Liver (tissue), 9 donors: ENCODE results near the gene SEC14L6. TPM values are rescaled to one million over a fixed set of nuclear protein-coding genes. Genes with fewer than 3 reads are reported as not detected.

ENCODE experiments used
- DNase-seq: peaks from one replicate; pipeline ENCODE4 v3.0.0-alpha.2; 2017; ENCODE audit warnings: low spot score
- H3K27ac ChIP-seq, 2 donors: one replicate each; pipeline ENCODE4 v1.7.0; 2013; ENCODE audit warnings: inconsistent platforms in 2 of 2, low read length in 2 of 2, control low read depth in 1 of 2, low read depth in 1 of 2, mild to moderate bottlenecking in 1 of 2
- H3K27me3 ChIP-seq, 4 donors: one replicate each; pipeline versions ENCODE4 v1.6.1 to v1.7.0; 2013; ENCODE audit warnings: low read length in 3 of 4, inconsistent platforms in 1 of 4, mild to moderate bottlenecking in 1 of 4, moderate library complexity in 1 of 4; ENCODE audit not compliant: control insufficient read depth in 4 of 4, insufficient read depth in 4 of 4
- H3K36me3 ChIP-seq, 4 donors: one replicate each; pipeline versions ENCODE4 v1.6.1 to v1.7.0; 2013; ENCODE audit warnings: low read length in 3 of 4, mild to moderate bottlenecking in 3 of 4, low read depth in 1 of 4, moderate library complexity in 1 of 4; ENCODE audit not compliant: control insufficient read depth in 4 of 4, insufficient read depth in 3 of 4
- H3K4me1 ChIP-seq, 4 donors: one replicate each; pipeline versions ENCODE4 v1.6.1 to v1.7.0; 2013; ENCODE audit warnings: low read length in 3 of 4, mild to moderate bottlenecking in 3 of 4, moderate library complexity in 1 of 4; ENCODE audit not compliant: control insufficient read depth in 4 of 4, insufficient read depth in 4 of 4
- H3K4me3 ChIP-seq, 3 donors: one replicate each; pipeline versions ENCODE4 v1.6.1 to v1.7.0; 2013; ENCODE audit warnings: low read length in 3 of 3, control low read depth in 1 of 3, low read depth in 1 of 3, mild to moderate bottlenecking in 1 of 3
- H3K9ac ChIP-seq, 2 donors: one replicate each; pipeline ENCODE4 v1.7.0; 2013; ENCODE audit warnings: low read length in 2 of 2, mild to moderate bottlenecking in 2 of 2, moderate library complexity in 2 of 2, control low read depth in 1 of 2, low read depth in 1 of 2
- H3K9me3 ChIP-seq, 4 donors: one replicate each; pipeline versions ENCODE4 v1.6.1 to v1.7.0; 2013; ENCODE audit warnings: low read length in 3 of 4; ENCODE audit not compliant: control insufficient read depth in 4 of 4
- EGR1 ChIP-seq, 2 donors: IDR thresholded peaks; 2 replicates each; pipeline ENCODE4 v1.6.1; 2016 to 2018; ENCODE audit warnings: antibody characterized with exemption in 2 of 2, low read depth in 2 of 2
- FOXA1 ChIP-seq: IDR thresholded peaks from 2 replicates; pipeline ENCODE4 v1.6.1; 2016; ENCODE audit warnings: antibody characterized with exemption
- FOXA2 ChIP-seq: IDR thresholded peaks from 2 replicates; pipeline ENCODE4 v1.6.1; 2016; ENCODE audit warnings: antibody characterized with exemption
- GABPA ChIP-seq, 2 donors: IDR thresholded peaks in 1 of 2; conservative IDR thresholded peaks in 1 of 2; 2 replicates each; pipeline ENCODE4 v1.6.1; 2016; ENCODE audit warnings: antibody characterized with exemption in 2 of 2, mild to moderate bottlenecking in 1 of 2, moderate library complexity in 1 of 2
- HNF4A ChIP-seq, 2 donors: conservative IDR thresholded peaks; 2 replicates each; pipeline ENCODE4 v1.6.1; 2016; ENCODE audit warnings: antibody characterized with exemption in 2 of 2, mild to moderate bottlenecking in 2 of 2
- HNF4G ChIP-seq: IDR thresholded peaks from 2 replicates; pipeline ENCODE4 v1.6.1; 2016; ENCODE audit warnings: antibody characterized with exemption
- JUND ChIP-seq, 2 donors: IDR thresholded peaks; 2 replicates each; pipeline ENCODE4 v1.6.1; 2016; ENCODE audit warnings: antibody characterized with exemption in 2 of 2
- NR2F2 ChIP-seq: IDR thresholded peaks from 2 replicates; pipeline ENCODE4 v1.6.1; 2016; ENCODE audit warnings: antibody characterized with exemption
- RAD21 ChIP-seq, 2 donors: IDR thresholded peaks; 2 replicates each; pipeline ENCODE4 v1.6.1; 2016; ENCODE audit warnings: antibody characterized with exemption in 2 of 2, mild to moderate bottlenecking in 2 of 2
- RXRA ChIP-seq, 2 donors: IDR thresholded peaks; 2 replicates each; pipeline ENCODE4 v1.6.1; 2017 to 2018; ENCODE audit warnings: antibody characterized with exemption in 2 of 2, mild to moderate bottlenecking in 1 of 2
- SP1 ChIP-seq: IDR thresholded peaks from 2 replicates; pipeline ENCODE4 v1.6.1; 2018; ENCODE audit warnings: antibody characterized with exemption, mild to moderate bottlenecking
- TAF1 ChIP-seq: conservative IDR thresholded peaks from 2 replicates; pipeline ENCODE4 v1.6.1; 2016; ENCODE audit warnings: antibody characterized with exemption, mild to moderate bottlenecking
- YY1 ChIP-seq: IDR thresholded peaks from 2 replicates; pipeline ENCODE4 v1.6.1; 2016; ENCODE audit warnings: antibody characterized with exemption, mild to moderate bottlenecking
- WGBS: extraction: QIAGEN DNeasy Blood & Tissue Kit; methylation state at CpG from one replicate; pipeline ENCODE4 v1.1.7; 2013; 5-methylcytosine and 5-hydroxymethylcytosine counted together
- polyA plus RNA-seq, 2 donors: library from polyadenylated mRNA; stranded (reverse) in 1 of 2; unstranded in 1 of 2; fragments of 200-250 nt in 1 of 2; fragments of >200 nt in 1 of 2; fragmentation: Nextera tagmentation in 1 of 2; extraction: Ambion mirVana in 1 of 2; gene quantifications; one replicate each; pipeline versions ENCODE4 v1.2.1 to v1.2.3, GENCODE V29; 2013 to 2015
- total RNA-seq, 2 donors: library from RNA; depleted of rRNA; stranded (reverse); fragments of >200 nt; gene quantifications; one replicate each; pipeline ENCODE4 v1.2.3, GENCODE V29; 2014
- TF ChIP-seq, protein P1 (sequence below): IDR thresholded peaks from 2 replicates; pipeline ENCODE4 v1.6.1; 2016; ENCODE audit warnings: antibody characterized with exemption
- TF ChIP-seq, protein P2 (sequence below): IDR thresholded peaks from 2 replicates; pipeline ENCODE4 v1.6.1; 2016; ENCODE audit warnings: antibody characterized with exemption
- TF ChIP-seq, protein P3 (sequence below): IDR thresholded peaks from 2 replicates; pipeline ENCODE4 v1.6.1; 2016; ENCODE audit warnings: antibody characterized with exemption
- TF ChIP-seq, protein P4 (sequence below): IDR thresholded peaks from 2 replicates; pipeline ENCODE4 v1.6.1; 2016; ENCODE audit warnings: antibody characterized with exemption, mild to moderate bottlenecking
- donor health status: healthy.
- donor health status: healthy.
- donor health status: healthy.
- donor health status: healthy.
- donor health status: healthy.

Gene SEC14L6
- total and polyA plus RNA-seq, 4 donors, result 0.18 to 0.70 (median 0.28) TPM

DNA sequence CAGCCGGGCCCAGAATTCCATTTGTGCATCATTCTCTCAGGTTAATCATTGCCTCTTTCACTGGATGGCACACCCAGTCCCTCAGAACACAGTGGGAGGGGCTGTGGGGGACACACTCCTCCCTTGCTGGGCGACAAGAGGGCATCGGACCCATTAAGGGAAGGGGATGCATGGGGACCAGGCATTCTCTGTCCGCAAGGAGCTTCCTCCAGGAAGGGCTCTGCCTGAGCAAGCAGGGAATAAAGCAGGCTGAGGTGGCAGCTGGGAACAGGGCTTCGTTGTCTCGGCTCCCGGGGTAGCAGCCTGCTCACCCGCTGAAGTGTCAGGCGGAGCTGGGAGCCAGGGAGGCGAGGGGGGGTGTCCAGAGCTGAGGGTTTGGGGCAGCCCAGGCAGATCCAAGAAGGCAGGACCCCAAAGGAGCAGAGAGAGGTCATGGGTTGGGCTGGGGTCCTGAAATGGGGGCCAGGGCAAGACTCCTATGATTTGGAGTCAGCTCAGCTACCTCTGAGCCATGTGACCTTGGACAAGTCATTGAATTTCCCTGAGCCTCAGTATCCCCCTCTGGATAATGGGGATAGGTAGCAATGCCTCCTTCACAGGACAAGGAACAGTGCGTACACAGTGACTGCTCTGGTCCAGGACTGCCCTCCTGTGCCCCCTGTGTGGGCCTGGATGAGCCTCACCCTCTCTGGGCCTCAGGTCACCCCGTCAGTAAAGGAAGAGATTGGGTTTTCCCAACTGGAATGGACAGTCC, 26.5 kb upstream of the SEC14L6 start:
- Histone ChIP-seq H3K27me3 (no peaks in the 10 kb centered on the region), H3K27ac (no peak overlapping the region), H3K4me1 (peaks cover 23 to 31% (median 26%) of the 10 kb centered on the region in 4 donors), H3K36me3 (peaks cover 5 to 26% (median 14%) of the 10 kb centered on the region in 4 donors), H3K9me3 (no peaks in the 10 kb centered on the region), H3K9ac (no peak overlapping the region), H3K4me3 (no peak overlapping the region)
- TF ChIP-seq SP1 (no peak), JUND (IDR thresholded peaks at IDR 0.05) (no peak), GABPA (IDR thresholded peaks at IDR 0.05 in 1 of 2, conservative IDR thresholded peaks at IDR 0.05 in 1 of 2) (no peak), HNF4G (no peak), TAF1 (no peak), NR2F2 (no peak), HNF4A (conservative IDR thresholded peaks at IDR 0.05) (no peak), FOXA1 (no peak), FOXA2 (no peak), RAD21 (IDR thresholded peaks at IDR 0.05) (no peak), YY1 (no peak), RXRA (IDR thresholded peaks at IDR 0.05) (no peak), EGR1 (IDR thresholded peaks at IDR 0.05; ENCODE audit: low read depth in 2 of 2) (no peak)
- TF ChIP-seq, protein P1, sequence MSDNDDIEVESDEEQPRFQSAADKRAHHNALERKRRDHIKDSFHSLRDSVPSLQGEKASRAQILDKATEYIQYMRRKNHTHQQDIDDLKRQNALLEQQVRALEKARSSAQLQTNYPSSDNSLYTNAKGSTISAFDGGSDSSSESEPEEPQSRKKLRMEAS, result no peak
- TF ChIP-seq, protein P2, sequence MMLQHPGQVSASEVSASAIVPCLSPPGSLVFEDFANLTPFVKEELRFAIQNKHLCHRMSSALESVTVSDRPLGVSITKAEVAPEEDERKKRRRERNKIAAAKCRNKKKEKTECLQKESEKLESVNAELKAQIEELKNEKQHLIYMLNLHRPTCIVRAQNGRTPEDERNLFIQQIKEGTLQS, result no peak
- TF ChIP-seq, protein P3, sequence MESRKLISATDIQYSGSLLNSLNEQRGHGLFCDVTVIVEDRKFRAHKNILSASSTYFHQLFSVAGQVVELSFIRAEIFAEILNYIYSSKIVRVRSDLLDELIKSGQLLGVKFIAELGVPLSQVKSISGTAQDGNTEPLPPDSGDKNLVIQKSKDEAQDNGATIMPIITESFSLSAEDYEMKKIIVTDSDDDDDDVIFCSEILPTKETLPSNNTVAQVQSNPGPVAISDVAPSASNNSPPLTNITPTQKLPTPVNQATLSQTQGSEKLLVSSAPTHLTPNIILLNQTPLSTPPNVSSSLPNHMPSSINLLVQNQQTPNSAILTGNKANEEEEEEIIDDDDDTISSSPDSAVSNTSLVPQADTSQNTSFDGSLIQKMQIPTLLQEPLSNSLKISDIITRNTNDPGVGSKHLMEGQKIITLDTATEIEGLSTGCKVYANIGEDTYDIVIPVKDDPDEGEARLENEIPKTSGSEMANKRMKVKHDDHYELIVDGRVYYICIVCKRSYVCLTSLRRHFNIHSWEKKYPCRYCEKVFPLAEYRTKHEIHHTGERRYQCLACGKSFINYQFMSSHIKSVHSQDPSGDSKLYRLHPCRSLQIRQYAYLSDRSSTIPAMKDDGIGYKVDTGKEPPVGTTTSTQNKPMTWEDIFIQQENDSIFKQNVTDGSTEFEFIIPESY, result no peak
- TF ChIP-seq, protein P4, sequence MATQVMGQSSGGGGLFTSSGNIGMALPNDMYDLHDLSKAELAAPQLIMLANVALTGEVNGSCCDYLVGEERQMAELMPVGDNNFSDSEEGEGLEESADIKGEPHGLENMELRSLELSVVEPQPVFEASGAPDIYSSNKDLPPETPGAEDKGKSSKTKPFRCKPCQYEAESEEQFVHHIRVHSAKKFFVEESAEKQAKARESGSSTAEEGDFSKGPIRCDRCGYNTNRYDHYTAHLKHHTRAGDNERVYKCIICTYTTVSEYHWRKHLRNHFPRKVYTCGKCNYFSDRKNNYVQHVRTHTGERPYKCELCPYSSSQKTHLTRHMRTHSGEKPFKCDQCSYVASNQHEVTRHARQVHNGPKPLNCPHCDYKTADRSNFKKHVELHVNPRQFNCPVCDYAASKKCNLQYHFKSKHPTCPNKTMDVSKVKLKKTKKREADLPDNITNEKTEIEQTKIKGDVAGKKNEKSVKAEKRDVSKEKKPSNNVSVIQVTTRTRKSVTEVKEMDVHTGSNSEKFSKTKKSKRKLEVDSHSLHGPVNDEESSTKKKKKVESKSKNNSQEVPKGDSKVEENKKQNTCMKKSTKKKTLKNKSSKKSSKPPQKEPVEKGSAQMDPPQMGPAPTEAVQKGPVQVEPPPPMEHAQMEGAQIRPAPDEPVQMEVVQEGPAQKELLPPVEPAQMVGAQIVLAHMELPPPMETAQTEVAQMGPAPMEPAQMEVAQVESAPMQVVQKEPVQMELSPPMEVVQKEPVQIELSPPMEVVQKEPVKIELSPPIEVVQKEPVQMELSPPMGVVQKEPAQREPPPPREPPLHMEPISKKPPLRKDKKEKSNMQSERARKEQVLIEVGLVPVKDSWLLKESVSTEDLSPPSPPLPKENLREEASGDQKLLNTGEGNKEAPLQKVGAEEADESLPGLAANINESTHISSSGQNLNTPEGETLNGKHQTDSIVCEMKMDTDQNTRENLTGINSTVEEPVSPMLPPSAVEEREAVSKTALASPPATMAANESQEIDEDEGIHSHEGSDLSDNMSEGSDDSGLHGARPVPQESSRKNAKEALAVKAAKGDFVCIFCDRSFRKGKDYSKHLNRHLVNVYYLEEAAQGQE, result no peak
- no peak for DNase-seq
- 32% methylated on average over 12 of the region's 12 CpGs for WGBS

DNA sequence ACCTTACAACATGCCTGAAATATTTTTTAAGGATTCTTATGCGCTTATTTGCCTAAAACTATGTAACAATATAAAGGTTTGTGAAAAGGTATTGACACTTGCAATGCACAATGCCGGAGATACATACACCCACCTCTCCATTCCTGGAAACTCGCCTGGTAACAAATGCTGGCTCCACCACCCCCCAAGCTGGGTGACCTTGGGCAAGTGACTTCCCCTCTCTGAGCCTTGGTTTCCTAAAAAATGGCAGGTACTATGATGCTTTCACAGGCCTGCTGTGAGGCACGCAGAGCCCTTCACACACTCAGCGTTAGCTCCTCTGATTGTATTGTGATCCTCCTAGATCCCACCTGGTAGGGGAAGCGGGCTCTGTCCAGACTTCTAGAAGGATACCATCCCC, 25.7 kb upstream of the SEC14L6 start:
- H3K27ac ChIP-seq, result no peak overlapping the region
- no peaks in the 10 kb centered on the region for H3K27me3 ChIP-seq
- no peaks in the 10 kb centered on the region for H3K9me3 ChIP-seq
- 94% methylated on average over 6 of the region's 6 CpGs for WGBS
- TF ChIP-seq HNF4G (no peak), SP1 (no peak), FOXA1 (no peak), JUND (IDR thresholded peaks at IDR 0.05) (no peak), GABPA (IDR thresholded peaks at IDR 0.05 in 1 of 2, conservative IDR thresholded peaks at IDR 0.05 in 1 of 2) (no peak)
- TF ChIP-seq, protein P3, result no peak
- H3K9ac ChIP-seq, result no peak overlapping the region
- DNase-seq, result no peak
- peaks cover 23 to 31% (median 26%) of the 10 kb centered on the region in 4 donors for H3K4me1 ChIP-seq
- peaks cover 5 to 18% (median 8%) of the 10 kb centered on the region in 4 donors for H3K36me3 ChIP-seq
- H3K4me3 ChIP-seq, result no peak overlapping the region
